ENCODE measurements around the gene RASA3.
"Not testable (repeated sequence)": the region's sequence is repeated elsewhere in the genome, so short reads cannot be mapped to it uniquely, and the experiment has no call there.

Gene RASA3

GRCh38 chr13:114099918-114100445 is 32.4 kb downstream of the RASA3 start:
- peaks cover 25% of the 10 kb centered on the region for H3K4me1 ChIP-seq (ENCODE audit: insufficient read depth, low read length)
- H3K9me3 ChIP-seq (ENCODE audit: low read length) = no peaks in the 10 kb centered on the region
- no peak overlapping the region for H2AFZ ChIP-seq (ENCODE audit: low read depth, low read length)
- no peaks in the 10 kb centered on the region for H3K36me3 ChIP-seq (ENCODE audit: insufficient read depth, low read length)
- no peak overlapping the region for H3K4me3 ChIP-seq (ENCODE audit: low read length)
- H3K27me3 ChIP-seq (ENCODE audit: insufficient read depth, low read length) = no peaks in the 10 kb centered on the region

GRCh38 chr13:114099191-114099590 is 33.2 kb downstream of the RASA3 start:
- Histone ChIP-seq H3K36me3 (ENCODE audit: insufficient read depth, low read length) (no peaks in the 10 kb centered on the region), H2AFZ (ENCODE audit: low read depth, low read length) (no peak overlapping the region), H3K9me3 (ENCODE audit: low read length) (no peaks in the 10 kb centered on the region), H3K4me1 (ENCODE audit: insufficient read depth, low read length) (peaks cover 25% of the 10 kb centered on the region), H3K27me3 (ENCODE audit: insufficient read depth, low read length) (no peaks in the 10 kb centered on the region), H3K4me3 (ENCODE audit: low read length) (no peak overlapping the region)

GRCh38 chr13:114098689-114099056 is 33.8 kb downstream of the RASA3 start:
- not testable (repeated sequence) for H3K4me3 ChIP-seq (ENCODE audit: low read length); H2AFZ ChIP-seq (ENCODE audit: low read depth, low read length); H3K27me3 ChIP-seq (ENCODE audit: insufficient read depth, low read length); H3K9me3 ChIP-seq (ENCODE audit: low read length); H3K36me3 ChIP-seq (ENCODE audit: insufficient read depth, low read length)
- peaks cover 25% of the 10 kb centered on the region for H3K4me1 ChIP-seq (ENCODE audit: insufficient read depth, low read length)

- H3K27me3 ChIP-seq (ENCODE audit: insufficient read depth, low read length) = no peaks in the 10 kb centered on the region
- H3K9me3 ChIP-seq (ENCODE audit: low read length) = no peaks in the 10 kb centered on the region
- H2AFZ ChIP-seq (ENCODE audit: low read depth, low read length) = no peak overlapping the region
- H3K4me1 ChIP-seq (ENCODE audit: insufficient read depth, low read length) = peaks cover 25% of the 10 kb centered on the region
- no peak overlapping the region for H3K4me3 ChIP-seq (ENCODE audit: low read length)
- H3K36me3 ChIP-seq (ENCODE audit: insufficient read depth, low read length) = no peaks in the 10 kb centered on the region
Observed at GRCh38 chr13:114097893-114098688, 34.3 kb downstream of the RASA3 start.

DNA sequence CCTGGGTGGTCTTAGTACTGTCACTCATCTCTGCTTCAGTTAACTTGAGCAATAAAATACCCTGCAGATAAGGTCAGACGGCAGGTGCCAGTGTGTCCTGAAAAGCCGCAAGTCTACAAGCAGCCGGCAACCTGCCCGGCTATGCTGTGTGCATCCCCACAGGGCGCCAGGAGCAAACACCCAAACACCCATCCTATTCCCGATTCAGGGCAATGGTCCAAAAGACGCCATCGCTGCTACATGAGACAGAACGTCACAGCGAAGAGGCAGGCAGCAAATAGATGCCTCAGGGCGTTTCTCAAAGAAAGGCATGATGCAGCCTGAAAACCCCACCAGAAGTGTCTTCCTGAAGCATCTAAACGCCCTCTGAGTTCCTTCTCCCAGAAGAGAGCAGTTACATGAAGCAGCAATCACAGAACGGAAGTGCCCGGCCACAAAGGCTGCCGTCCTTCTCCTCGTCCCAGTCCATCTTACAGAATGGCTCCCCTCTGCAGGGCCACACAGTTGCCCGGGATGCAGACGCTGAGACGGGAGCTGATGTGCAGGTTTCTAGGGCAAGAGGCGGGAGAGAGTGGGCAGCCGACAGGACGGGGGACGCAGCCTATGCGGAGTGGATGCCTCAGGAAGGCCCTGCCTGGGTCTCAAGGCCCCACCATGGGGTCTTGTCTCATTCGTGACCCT is 35.1 kb downstream of the RASA3 start:
- Histone ChIP-seq H3K4me3 (ENCODE audit: low read length) (no peak overlapping the region), H3K36me3 (ENCODE audit: insufficient read depth, low read length) (no peaks in the 10 kb centered on the region), H3K4me1 (ENCODE audit: insufficient read depth, low read length) (peaks cover 25% of the 10 kb centered on the region), H3K9me3 (ENCODE audit: low read length) (no peaks in the 10 kb centered on the region), H2AFZ (ENCODE audit: low read depth, low read length) (no peak overlapping the region), H3K27me3 (ENCODE audit: insufficient read depth, low read length) (no peaks in the 10 kb centered on the region)

DNA sequence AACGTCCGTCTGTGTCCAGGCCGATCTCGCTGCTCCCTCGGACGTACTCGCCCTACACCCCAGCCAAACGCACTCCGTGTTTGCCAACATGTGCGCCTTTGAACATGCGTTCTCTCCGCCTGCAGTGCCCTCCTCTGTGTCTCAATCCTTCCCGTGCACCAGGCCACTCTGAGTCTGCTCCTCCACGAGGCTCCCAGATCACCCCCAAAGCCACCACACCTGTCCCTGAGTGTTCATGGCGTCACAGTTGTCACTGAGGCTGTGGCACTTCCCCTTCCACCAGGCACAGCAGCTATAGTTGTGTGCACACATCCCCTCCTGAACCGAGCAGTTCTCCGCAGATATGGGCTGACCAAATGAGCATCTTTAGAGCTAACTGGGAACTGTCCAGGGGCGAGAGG is 35.6 kb downstream of the RASA3 start:
- H3K4me1 ChIP-seq (ENCODE audit: insufficient read depth, low read length) = peaks cover 25% of the 10 kb centered on the region
- no peaks in the 10 kb centered on the region for H3K9me3 ChIP-seq (ENCODE audit: low read length)
- no peak overlapping the region for H3K4me3 ChIP-seq (ENCODE audit: low read length)
- no peaks in the 10 kb centered on the region for H3K27me3 ChIP-seq (ENCODE audit: insufficient read depth, low read length)
- H3K36me3 ChIP-seq (ENCODE audit: insufficient read depth, low read length) = no peaks in the 10 kb centered on the region
- H2AFZ ChIP-seq (ENCODE audit: low read depth, low read length) = no peak overlapping the region

GRCh38 chr13:114096031-114096485 is 36.4 kb downstream of the RASA3 start:
- no peak overlapping the region for H3K4me3 ChIP-seq (ENCODE audit: low read length)
- H3K27me3 ChIP-seq (ENCODE audit: insufficient read depth, low read length) = no peaks in the 10 kb centered on the region
- H2AFZ ChIP-seq (ENCODE audit: low read depth, low read length) = no peak overlapping the region
- H3K36me3 ChIP-seq (ENCODE audit: insufficient read depth, low read length) = no peaks in the 10 kb centered on the region
- H3K9me3 ChIP-seq (ENCODE audit: low read length) = peaks cover 3% of the 10 kb centered on the region
- H3K4me1 ChIP-seq (ENCODE audit: insufficient read depth, low read length) = peaks cover 25% of the 10 kb centered on the region

- Histone ChIP-seq H2AFZ (ENCODE audit: low read depth, low read length) (no peak overlapping the region), H3K27me3 (ENCODE audit: insufficient read depth, low read length) (no peaks in the 10 kb centered on the region), H3K36me3 (ENCODE audit: insufficient read depth, low read length) (no peaks in the 10 kb centered on the region), H3K4me3 (ENCODE audit: low read length) (no peak overlapping the region), H3K9me3 (ENCODE audit: low read length) (peaks cover 3% of the 10 kb centered on the region), H3K4me1 (ENCODE audit: insufficient read depth, low read length) (peaks cover 25% of the 10 kb centered on the region)
Observed at GRCh38 chr13:114095486-114095885, 36.9 kb downstream of the RASA3 start.

DNA sequence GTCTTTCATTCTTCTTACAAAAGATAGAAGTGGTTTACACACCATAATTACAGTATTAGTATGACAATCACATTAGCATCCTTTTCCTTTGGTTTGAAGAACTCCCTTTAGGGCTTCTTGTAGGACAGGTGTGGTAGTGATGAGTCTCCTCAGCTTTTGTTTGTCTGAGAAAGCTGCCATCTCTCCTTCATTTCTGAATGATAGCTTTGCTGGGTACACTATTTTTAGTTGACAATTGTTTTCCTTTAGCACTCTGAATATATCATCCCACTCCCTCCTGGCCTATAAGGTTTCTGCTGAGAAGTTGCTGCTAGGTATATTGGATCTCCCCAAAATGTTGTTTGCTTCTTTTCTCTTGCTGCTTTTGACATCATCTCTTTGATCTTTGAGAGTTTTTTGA is 39.3 kb downstream of the RASA3 start:
- no peak overlapping the region for H2AFZ ChIP-seq (ENCODE audit: low read depth, low read length)
- H3K9me3 ChIP-seq (ENCODE audit: low read length) = peaks cover 9% of the 10 kb centered on the region
- peaks cover 12% of the 10 kb centered on the region for H3K4me1 ChIP-seq (ENCODE audit: insufficient read depth, low read length)
- H3K4me3 ChIP-seq (ENCODE audit: low read length) = no peak overlapping the region
- no peaks in the 10 kb centered on the region for H3K27me3 ChIP-seq (ENCODE audit: insufficient read depth, low read length)
- no peaks in the 10 kb centered on the region for H3K36me3 ChIP-seq (ENCODE audit: insufficient read depth, low read length)

- no peak overlapping the region for H2AFZ ChIP-seq (ENCODE audit: low read depth, low read length)
- H3K4me1 ChIP-seq (ENCODE audit: insufficient read depth, low read length) = peaks cover 6% of the 10 kb centered on the region
- H3K27me3 ChIP-seq (ENCODE audit: insufficient read depth, low read length) = no peaks in the 10 kb centered on the region
- no peaks in the 10 kb centered on the region for H3K36me3 ChIP-seq (ENCODE audit: insufficient read depth, low read length)
- H3K4me3 ChIP-seq (ENCODE audit: low read length) = no peak overlapping the region
- peaks cover 9% of the 10 kb centered on the region for H3K9me3 ChIP-seq (ENCODE audit: low read length)
Observed at GRCh38 chr13:114092468-114092867, 40.0 kb downstream of the RASA3 start.

DNA sequence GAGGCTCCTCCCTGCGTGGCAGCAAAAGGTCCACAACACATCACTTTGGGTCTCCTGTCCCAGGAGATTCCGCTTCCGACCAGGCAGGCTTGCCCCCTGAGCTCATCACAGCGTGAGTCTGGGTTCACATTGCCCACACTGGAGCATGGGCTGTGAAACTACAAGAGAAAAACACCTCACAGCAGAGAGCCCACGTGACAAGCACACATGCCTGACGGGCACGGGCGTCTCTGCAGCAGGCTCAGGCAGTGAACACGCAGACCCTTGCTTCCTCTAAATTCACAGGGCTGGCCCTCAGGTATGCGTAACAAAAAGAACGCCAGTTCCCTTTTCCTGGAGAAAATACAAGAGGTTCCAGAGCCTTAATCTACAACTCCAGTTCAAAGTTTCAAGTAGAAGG is 41.9 kb downstream of the RASA3 start:
- Histone ChIP-seq H2AFZ (ENCODE audit: low read depth, low read length) (no peak overlapping the region), H3K4me1 (ENCODE audit: insufficient read depth, low read length) (no peaks in the 10 kb centered on the region), H3K9me3 (ENCODE audit: low read length) (peaks cover 12% of the 10 kb centered on the region), H3K4me3 (ENCODE audit: low read length) (no peak overlapping the region), H3K27me3 (ENCODE audit: insufficient read depth, low read length) (no peaks in the 10 kb centered on the region), H3K36me3 (ENCODE audit: insufficient read depth, low read length) (no peaks in the 10 kb centered on the region)

- Histone ChIP-seq H2AFZ (ENCODE audit: low read depth, low read length) (no peak overlapping the region), H3K27me3 (ENCODE audit: insufficient read depth, low read length) (no peaks in the 10 kb centered on the region), H3K4me1 (ENCODE audit: insufficient read depth, low read length) (no peaks in the 10 kb centered on the region), H3K36me3 (ENCODE audit: insufficient read depth, low read length) (no peaks in the 10 kb centered on the region), H3K9me3 (ENCODE audit: low read length) (peaks cover 12% of the 10 kb centered on the region), H3K4me3 (ENCODE audit: low read length) (no peak overlapping the region)
Observed at GRCh38 chr13:114089751-114090400, 42.5 kb downstream of the RASA3 start.

GRCh38 chr13:114089341-114089740 is 43.1 kb downstream of the RASA3 start:
- Histone ChIP-seq H3K27me3 (ENCODE audit: insufficient read depth, low read length) (no peaks in the 10 kb centered on the region), H3K4me3 (ENCODE audit: low read length) (no peak overlapping the region), H2AFZ (ENCODE audit: low read depth, low read length) (no peak overlapping the region), H3K9me3 (ENCODE audit: low read length) (peaks cover 12% of the 10 kb centered on the region), H3K36me3 (ENCODE audit: insufficient read depth, low read length) (no peaks in the 10 kb centered on the region), H3K4me1 (ENCODE audit: insufficient read depth, low read length) (no peaks in the 10 kb centered on the region)
